Body of pancreas (tissue), 4 donors: Measurements from ENCODE around the gene LPP. TPM values are rescaled to one million over a fixed set of nuclear protein-coding genes. Genes with fewer than 3 reads are reported as not detected.

ENCODE experiments used
- ATAC-seq: fragments of 150-250 bp; one replicate; pipeline ENCODE4 v1.9.1; 2016
- DNase-seq, 4 donors: peaks; one replicate each; pipeline ENCODE4 v3.0.0-alpha.2; 2019
- H3K27ac ChIP-seq, 4 donors: fragments of 200-600 bp; sonication (generic); 1 replicate in 3 of 4; 2 replicates in 1 of 4; pipeline versions ENCODE4 v1.5.1 to v1.6.1; 2016 to 2019; ENCODE audit warnings: mild to moderate bottlenecking in 1 of 4, mixed read lengths in 1 of 4, moderate library complexity in 1 of 4
- H3K27me3 ChIP-seq, 2 donors: fragments of 200-600 bp; sonication (generic); one replicate each; pipeline ENCODE4 v1.6.0; 2016; ENCODE audit warnings: mild to moderate bottlenecking in 1 of 2
- H3K36me3 ChIP-seq, 2 donors: fragments of 200-600 bp; sonication (generic); replicated peaks in 1 of 2; 2 replicates each; pipeline ENCODE4 v1.5.1; 2016; ENCODE audit warnings: low read depth in 2 of 2; ENCODE audit not compliant: insufficient read depth in 1 of 2
- H3K4me1 ChIP-seq: fragments of 200-600 bp; sonication (generic); one replicate; pipeline ENCODE4 v1.6.0; 2016
- H3K4me3 ChIP-seq, 2 donors: fragments of 200-600 bp; sonication (generic); 1 replicate in 1 of 2; 2 replicates in 1 of 2; pipeline ENCODE4 v1.5.1; 2016 to 2019
- H3K9me3 ChIP-seq, 3 donors: fragments of 200-600 bp; sonication (generic); 1 replicate in 2 of 3; 2 replicates in 1 of 3; pipeline ENCODE4 v1.5.1; 2016
- CTCF ChIP-seq, 7 experiments: fragments of 450-650 bp in 4 of 7; fragments of 200-600 bp in 3 of 7; sonication (generic) in 3 of 7; IDR thresholded peaks; one replicate each; pipeline ENCODE4 v1.5.1; 2016 to 2019; ENCODE audit warnings: antibody characterized with exemption in 7 of 7
- POLR2A ChIP-seq, 3 donors: fragments of 450-650 bp; IDR thresholded peaks; one replicate each; pipeline ENCODE4 v1.6.1; 2016; ENCODE audit warnings: antibody characterized with exemption in 3 of 3, mild to moderate bottlenecking in 2 of 3
- WGBS, 2 donors: methylation state at CpG; one replicate each; pipeline ENCODE4 v1.1.5; 2017; 5-methylcytosine and 5-hydroxymethylcytosine counted together
- intact Hi-C: fragments of 100-400 bp; cut with DNase I; formaldehyde crosslinking; loops from one replicate; pipeline ENCODE4 v1.15.1; 2023
- total RNA-seq, 2 donors: library from RNA; depleted of rRNA; stranded (reverse); fragments of >200 nt; gene quantifications; one replicate each; pipeline ENCODE4 v1.1.0, GENCODE V29; 2016

Gene LPP
- total RNA-seq, 2 donors from 2014 or later: 60.6 to 65.1 TPM

- Histone ChIP-seq H3K4me1 (peaks cover 45% of the 10 kb centered on the region), H3K27ac (no peak overlapping the region), H3K36me3 (no peaks in the 10 kb centered on the region), H3K4me3 (no peak overlapping the region), H3K9me3 (no peaks in the 10 kb centered on the region), H3K27me3 (no peaks in the 10 kb centered on the region)
- 89% methylated on average over 4 of the region's 4 CpGs for WGBS, 2 donors
- no peak for DNase-seq
- TF ChIP-seq CTCF (IDR thresholded peaks at IDR 0.05) (no peak), POLR2A (IDR thresholded peaks at IDR 0.05) (no peak)
- intact Hi-C loops: no loop called here
- ATAC-seq: no peak
These were observed 238.1 kb downstream of the LPP start for GRCh38 chr3:188392076-188392475.

- Histone ChIP-seq H3K4me1 (peaks cover 59% of the 10 kb centered on the region), H3K9me3 (no peaks in the 10 kb centered on the region), H3K4me3 (no peak overlapping the region), H3K36me3 (no peaks in the 10 kb centered on the region), H3K27me3 (no peaks in the 10 kb centered on the region), H3K27ac (peak overlapping the region in 2 of 4 donors; percentile 15 to 23)
- no peak for DNase-seq
- peak; percentile 26 for ATAC-seq
- intact Hi-C loops: no loop called here
- WGBS, 2 donors: 12 to 14% methylated on average over 1 of the region's 1 CpG
- TF ChIP-seq POLR2A (IDR thresholded peaks at IDR 0.05) (no peak), CTCF (IDR thresholded peaks at IDR 0.05) (no peak)
These were observed 240.7 kb downstream of the LPP start for GRCh38 chr3:188394623-188395022.

GRCh38 chr3:188396251-188396650, 242.3 kb downstream of the LPP start:
- Histone ChIP-seq H3K27ac (peak overlapping the region in 3 of 4 donors; percentile 64 to 78 (median 69)), H3K4me3 (no peak overlapping the region), H3K4me1 (peaks cover 56% of the 10 kb centered on the region), H3K27me3 (no peaks in the 10 kb centered on the region), H3K36me3 (no peaks in the 10 kb centered on the region), H3K9me3 (no peaks in the 10 kb centered on the region)
- no peak for TF ChIP-seq CTCF (IDR thresholded peaks at IDR 0.05)
- intact Hi-C loops: no loop called here
- DNase-seq (no peak), ATAC-seq (no peak)
- whole genome bisulfite sequencing, 2 donors: 32 to 66% methylated on average over 2 of the region's 2 CpGs

- peak; percentile 71 for ATAC-seq
- H3K27ac ChIP-seq: peak overlapping the region; percentile 16 to 78 (median 66)
- intact Hi-C loops: no loop called here
These were observed 242.9 kb downstream of the LPP start for GRCh38 chr3:188396900-188397299.

More at GRCh38 chr3:188396900-188397299, 242.9 kb downstream of the LPP start:
- 22 to 24% methylated on average over 3 of the region's 3 CpGs for WGBS, 2 donors
- no peaks in the 10 kb centered on the region for H3K9me3 ChIP-seq
- no peak overlapping the region for H3K4me3 ChIP-seq
- peak in 3 of 4 donors; percentile 25 to 36 (median 34) for DNase-seq
- TF ChIP-seq POLR2A (IDR thresholded peaks at IDR 0.05): no peak
- no peak for TF ChIP-seq CTCF (IDR thresholded peaks at IDR 0.05)
- H3K4me1 ChIP-seq: peaks cover 62% of the 10 kb centered on the region
- H3K27me3 ChIP-seq: no peaks in the 10 kb centered on the region
- no peaks in the 10 kb centered on the region for H3K36me3 ChIP-seq
